Dermis microvascular lymphatic vessel endothelial cell (primary cell): ENCODE data around the gene HERC3. TPM values are rescaled to one million over a fixed set of nuclear protein-coding genes. Genes with fewer than 3 reads are reported as not detected.
A peak's percentile ranks its signal among the peaks of the same experiment; 100 is the strongest.
"Not testable (repeated sequence)": the region's sequence is repeated elsewhere in the genome, so short reads cannot be mapped to it uniquely, and the experiment has no call there.

Experiments used
- DNase-seq, 2 donors: peaks; one replicate each; pipeline versions ENCODE4 v3.0.0 to v3.0.0-alpha.2; 2010; ENCODE audit warnings: low read depth in 2 of 2
- total RNA-seq: library from RNA; depleted of rRNA; stranded (reverse); fragments of >200 nt; gene quantifications from 2 replicates; pipeline ENCODE4 v1.2.1, GENCODE V29; 2014

The HERC3 gene
- total RNA-seq, 1 donor from 2014 or later: 8.3 TPM

GRCh38 chr4:88606832-88607231, 14.6 kb downstream of the HERC3 start:
- DNase-seq: no peak

- DNase-seq: peak in 1 of 2 donors; percentile 72
These were observed 17.1 kb downstream of the HERC3 start for GRCh38 chr4:88609387-88609786.

GRCh38 chr4:88609794-88610193, 17.5 kb downstream of the HERC3 start:
- not testable (repeated sequence) for DNase-seq

GRCh38 chr4:88610771-88611170, 18.5 kb downstream of the HERC3 start:
- no peak for DNase-seq

GRCh38 chr4:88613417-88613875, 21.2 kb downstream of the HERC3 start:
- peak; percentile 85 to 90 for DNase-seq

- no peak for DNase-seq
These were observed 21.8 kb downstream of the HERC3 start for GRCh38 chr4:88614058-88614457.

- no peak for DNase-seq
These were observed 24.2 kb downstream of the HERC3 start for GRCh38 chr4:88616275-88617150.

- DNase-seq: no peak
These were observed 26.7 kb downstream of the HERC3 start for GRCh38 chr4:88618782-88619485.

- no peak for DNase-seq
These were observed 27.7 kb downstream of the HERC3 start for GRCh38 chr4:88619971-88620370.

GRCh38 chr4:88621763-88622327, 29.6 kb downstream of the HERC3 start:
- no peak for DNase-seq

- peak in 1 of 2 donors; percentile 10 for DNase-seq
These were observed 30.8 kb downstream of the HERC3 start for GRCh38 chr4:88623097-88623496.

GRCh38 chr4:88628746-88629145, 36.5 kb downstream of the HERC3 start:
- DNase-seq: no peak

- DNase-seq: no peak
These were observed 37.5 kb downstream of the HERC3 start for GRCh38 chr4:88629826-88630225.

- DNase-seq: peak in 1 of 2 donors; percentile 48
These were observed 38.5 kb downstream of the HERC3 start for GRCh38 chr4:88630756-88631155.

GRCh38 chr4:88643932-88644331, 51.7 kb downstream of the HERC3 start:
- no peak for DNase-seq

- no peak for DNase-seq
These were observed 53.7 kb downstream of the HERC3 start for GRCh38 chr4:88645994-88646393.

- no peak for DNase-seq
These were observed 54.4 kb downstream of the HERC3 start for GRCh38 chr4:88646528-88647280.

GRCh38 chr4:88649716-88650115, 57.4 kb downstream of the HERC3 start:
- no peak for DNase-seq

- no peak for DNase-seq
These were observed 61.2 kb downstream of the HERC3 start for GRCh38 chr4:88653371-88653946.

- DNase-seq: no peak
These were observed 62.9 kb downstream of the HERC3 start for GRCh38 chr4:88655226-88655625.
